ENCODE data around the gene LUC7L3.

DNA sequence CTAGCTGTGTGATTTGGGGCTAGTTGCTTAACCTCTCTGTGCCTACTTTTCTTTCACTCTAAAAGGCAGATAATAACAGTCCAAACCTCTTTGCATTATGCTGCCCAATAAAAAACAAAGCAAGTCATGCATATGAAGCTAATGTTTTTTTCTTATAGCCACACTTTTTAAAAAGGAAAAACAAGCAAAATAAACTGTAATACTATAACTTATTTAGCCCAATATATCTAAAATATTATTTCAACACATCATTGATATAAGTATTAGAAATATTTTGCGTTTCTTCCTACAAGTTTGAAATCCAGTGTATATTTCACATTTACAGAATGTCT is 34.1 kb upstream of the LUC7L3 start:
- TF ChIP-seq TAF1 (IDR thresholded peaks at IDR 0.05; ENCODE audit: borderline replicate concordance, low read depth, low read length), result no peak
- TF ChIP-seq POLR2A (IDR thresholded peaks at IDR 0.05; ENCODE audit: low read depth, low read length), result no peak
- TF ChIP-seq POLR2AphosphoS5 (IDR thresholded peaks at IDR 0.05; ENCODE audit: low read depth, low read length), result no peak

Measured in GM12892 (cell line).